Measurements from ENCODE around the gene YWHAG. TPM values are rescaled to one million over a fixed set of nuclear protein-coding genes. Genes with fewer than 3 reads are reported as not detected.

The YWHAG gene
- total and polyA plus RNA-seq, 2 of the 13 experiments (the other 11 are each of a cell fraction or from before 2014, with no cell fraction given), result 36.9 to 67.5 TPM

DNA sequence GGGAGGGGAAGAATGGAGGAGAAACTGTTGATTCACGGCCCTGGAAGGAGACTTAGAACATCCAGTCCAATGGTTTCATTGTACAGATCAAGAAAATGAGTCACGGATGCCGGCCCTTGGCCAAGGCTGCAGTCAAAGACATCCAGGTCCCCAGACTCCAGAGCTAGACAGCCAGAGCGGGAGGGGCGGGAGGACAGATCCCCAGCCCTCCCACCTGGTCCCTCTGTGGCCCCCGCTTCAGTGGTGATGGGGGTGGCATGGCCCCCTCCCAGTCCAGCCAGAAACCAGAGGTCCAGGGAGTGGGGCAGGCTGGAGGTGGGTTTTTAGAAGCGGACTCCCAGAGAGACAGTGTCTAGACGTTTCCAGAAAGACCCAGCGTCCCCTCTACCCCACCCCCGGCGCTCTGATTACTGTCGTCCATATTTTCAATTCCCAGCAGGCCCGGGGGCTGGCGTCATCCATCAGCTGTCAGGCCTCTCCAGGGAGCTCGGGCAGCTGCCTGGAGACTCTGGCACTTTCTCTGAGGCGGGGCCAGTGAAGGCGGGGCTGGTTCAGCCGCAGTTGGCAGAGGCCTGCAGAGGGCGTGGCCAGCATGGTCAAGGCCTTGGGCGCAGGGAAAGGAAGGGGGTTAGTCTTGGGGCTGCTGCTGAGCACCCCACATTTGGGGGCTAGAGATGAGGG is 64.3 kb downstream of the YWHAG start (continued):
- TF ChIP-seq, protein P1, sequence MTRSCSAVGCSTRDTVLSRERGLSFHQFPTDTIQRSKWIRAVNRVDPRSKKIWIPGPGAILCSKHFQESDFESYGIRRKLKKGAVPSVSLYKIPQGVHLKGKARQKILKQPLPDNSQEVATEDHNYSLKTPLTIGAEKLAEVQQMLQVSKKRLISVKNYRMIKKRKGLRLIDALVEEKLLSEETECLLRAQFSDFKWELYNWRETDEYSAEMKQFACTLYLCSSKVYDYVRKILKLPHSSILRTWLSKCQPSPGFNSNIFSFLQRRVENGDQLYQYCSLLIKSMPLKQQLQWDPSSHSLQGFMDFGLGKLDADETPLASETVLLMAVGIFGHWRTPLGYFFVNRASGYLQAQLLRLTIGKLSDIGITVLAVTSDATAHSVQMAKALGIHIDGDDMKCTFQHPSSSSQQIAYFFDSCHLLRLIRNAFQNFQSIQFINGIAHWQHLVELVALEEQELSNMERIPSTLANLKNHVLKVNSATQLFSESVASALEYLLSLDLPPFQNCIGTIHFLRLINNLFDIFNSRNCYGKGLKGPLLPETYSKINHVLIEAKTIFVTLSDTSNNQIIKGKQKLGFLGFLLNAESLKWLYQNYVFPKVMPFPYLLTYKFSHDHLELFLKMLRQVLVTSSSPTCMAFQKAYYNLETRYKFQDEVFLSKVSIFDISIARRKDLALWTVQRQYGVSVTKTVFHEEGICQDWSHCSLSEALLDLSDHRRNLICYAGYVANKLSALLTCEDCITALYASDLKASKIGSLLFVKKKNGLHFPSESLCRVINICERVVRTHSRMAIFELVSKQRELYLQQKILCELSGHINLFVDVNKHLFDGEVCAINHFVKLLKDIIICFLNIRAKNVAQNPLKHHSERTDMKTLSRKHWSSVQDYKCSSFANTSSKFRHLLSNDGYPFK (CRISPR knock-in tag; IDR thresholded peaks at IDR 0.05; ENCODE audit: borderline replicate concordance), result no peak
- TF ChIP-seq KLF13 (CRISPR knock-in tag; IDR thresholded peaks at IDR 0.05), result no peak
- no peak for TF ChIP-seq MYC (CRISPR knock-in tag; IDR thresholded peaks at IDR 0.05; ENCODE audit: borderline replicate concordance)
- peak; percentile 64 for TF ChIP-seq SAP130 (CRISPR knock-in tag; IDR thresholded peaks at IDR 0.05; ENCODE audit: low read depth)
- TF ChIP-seq HHEX (CRISPR knock-in tag; IDR thresholded peaks at IDR 0.05), result no peak
- TF ChIP-seq, protein P2, sequence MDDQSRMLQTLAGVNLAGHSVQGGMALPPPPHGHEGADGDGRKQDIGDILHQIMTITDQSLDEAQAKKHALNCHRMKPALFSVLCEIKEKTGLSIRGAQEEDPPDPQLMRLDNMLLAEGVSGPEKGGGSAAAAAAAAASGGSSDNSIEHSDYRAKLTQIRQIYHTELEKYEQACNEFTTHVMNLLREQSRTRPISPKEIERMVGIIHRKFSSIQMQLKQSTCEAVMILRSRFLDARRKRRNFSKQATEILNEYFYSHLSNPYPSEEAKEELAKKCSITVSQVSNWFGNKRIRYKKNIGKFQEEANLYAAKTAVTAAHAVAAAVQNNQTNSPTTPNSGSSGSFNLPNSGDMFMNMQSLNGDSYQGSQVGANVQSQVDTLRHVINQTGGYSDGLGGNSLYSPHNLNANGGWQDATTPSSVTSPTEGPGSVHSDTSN (CRISPR knock-in tag; IDR thresholded peaks at IDR 0.05; ENCODE audit: borderline replicate concordance), result no peak
- TF ChIP-seq, protein P3, sequence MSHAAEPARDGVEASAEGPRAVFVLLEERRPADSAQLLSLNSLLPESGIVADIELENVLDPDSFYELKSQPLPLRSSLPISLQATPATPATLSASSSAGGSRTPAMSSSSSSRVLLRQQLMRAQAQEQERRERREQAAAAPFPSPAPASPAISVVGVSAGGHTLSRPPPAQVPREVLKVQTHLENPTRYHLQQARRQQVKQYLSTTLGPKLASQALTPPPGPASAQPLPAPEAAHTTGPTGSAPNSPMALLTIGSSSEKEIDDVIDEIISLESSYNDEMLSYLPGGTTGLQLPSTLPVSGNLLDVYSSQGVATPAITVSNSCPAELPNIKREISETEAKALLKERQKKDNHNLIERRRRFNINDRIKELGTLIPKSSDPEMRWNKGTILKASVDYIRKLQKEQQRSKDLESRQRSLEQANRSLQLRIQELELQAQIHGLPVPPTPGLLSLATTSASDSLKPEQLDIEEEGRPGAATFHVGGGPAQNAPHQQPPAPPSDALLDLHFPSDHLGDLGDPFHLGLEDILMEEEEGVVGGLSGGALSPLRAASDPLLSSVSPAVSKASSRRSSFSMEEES (CRISPR knock-in tag; IDR thresholded peaks at IDR 0.05), result no peak
- TF ChIP-seq ZKSCAN5 (CRISPR knock-in tag; IDR thresholded peaks at IDR 0.05), result no peak
- TF ChIP-seq ZBTB21 (CRISPR knock-in tag; IDR thresholded peaks at IDR 0.05), result no peak
- TF ChIP-seq KDM5B (CRISPR knock-in tag; IDR thresholded peaks at IDR 0.05; ENCODE audit: borderline replicate concordance), result no peak
- TF ChIP-seq ARNT2 (CRISPR knock-in tag; IDR thresholded peaks at IDR 0.05; ENCODE audit: low read depth), result peak; percentile 59; the same call in 1 of the 2 replicates
